Keratinocyte (primary cell): Measurements from ENCODE around the gene MAPT.

Experiments used
- CTCF ChIP-seq, 3 experiments: IDR thresholded peaks in 1 of 3; conservative IDR thresholded peaks in 1 of 3; optimal IDR thresholded peaks in 1 of 3; 2 replicates in 2 of 3; 3 replicates in 1 of 3; pipeline versions ENCODE3 to v1.5.1; 2011; ENCODE audit warnings: low read length in 3 of 3, mild to moderate bottlenecking in 3 of 3, moderate library complexity in 2 of 3, control low read depth in 1 of 3, inconsistent platforms in 1 of 3; ENCODE audit not compliant: insufficient read depth in 2 of 3; ENCODE audit errors: extremely low read depth in 1 of 3
- EZH2 ChIP-seq: IDR thresholded peaks from one replicate; pipeline ENCODE4 v1.6.1; 2012; ENCODE audit warnings: inconsistent platforms, mild to moderate bottlenecking, low read length, moderate library complexity

- TF ChIP-seq CTCF (optimal IDR thresholded peaks at IDR 0.05 in 1 of 3, IDR thresholded peaks at IDR 0.05 in 1 of 3, conservative IDR thresholded peaks at IDR 0.05 in 1 of 3; ENCODE audit: extremely low read depth in 1 of 3, insufficient read depth in 2 of 3, low read length in 3 of 3) = no peak
- no peak for TF ChIP-seq EZH2
These were observed 23.9 kb upstream of the MAPT start for GRCh38 chr17:45870342-45870974.
